GM18498 (cell line): ENCODE data around the gene SBNO1.
A peak's percentile ranks its signal among the peaks of the same experiment; 100 is the strongest.
"Not testable (repeated sequence)": the region's sequence is repeated elsewhere in the genome, so short reads cannot be mapped to it uniquely, and the experiment has no call there.

Experiments used
- ATAC-seq: cut with Tn5 transposase; IDR thresholded peaks from one replicate; pipeline ENCODE4 v1.9.1; 2021; ENCODE audit warnings: mild to moderate bottlenecking, moderate library complexity; ENCODE audit not compliant: unreplicated experiment

SBNO1 gene

DNA sequence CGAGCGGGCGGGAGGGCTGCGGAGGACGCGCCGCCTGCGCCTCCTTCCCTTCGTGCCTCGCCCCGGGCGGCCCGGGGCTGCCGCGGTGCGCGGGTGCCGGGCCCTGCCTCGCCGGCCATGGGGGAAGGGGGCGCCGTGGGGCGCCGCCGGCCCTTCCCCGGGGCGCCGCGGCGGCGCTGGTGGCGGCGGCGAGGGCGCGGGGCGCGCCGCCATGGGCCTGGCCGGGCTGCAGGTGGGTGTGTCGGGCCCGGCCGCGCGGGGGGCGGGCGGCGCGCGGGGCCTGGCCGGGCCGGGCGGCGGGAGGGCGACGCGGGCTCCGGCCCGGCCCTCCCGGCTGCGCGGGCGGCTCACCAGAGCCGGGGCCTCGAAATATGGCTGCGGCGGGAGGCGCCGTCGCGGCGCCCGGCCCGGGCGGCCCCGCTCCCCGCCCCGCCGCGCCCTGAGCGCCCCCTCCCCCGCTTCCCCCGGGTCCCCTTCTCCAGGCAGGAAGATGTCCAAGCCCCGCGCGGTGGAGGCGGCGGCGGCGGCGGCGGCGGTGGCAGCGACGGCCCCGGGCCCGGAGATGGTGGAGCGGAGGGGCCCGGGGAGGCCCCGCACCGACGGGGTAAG, 24.4 kb upstream of the SBNO1 start:
- no peak for ATAC-seq

DNA sequence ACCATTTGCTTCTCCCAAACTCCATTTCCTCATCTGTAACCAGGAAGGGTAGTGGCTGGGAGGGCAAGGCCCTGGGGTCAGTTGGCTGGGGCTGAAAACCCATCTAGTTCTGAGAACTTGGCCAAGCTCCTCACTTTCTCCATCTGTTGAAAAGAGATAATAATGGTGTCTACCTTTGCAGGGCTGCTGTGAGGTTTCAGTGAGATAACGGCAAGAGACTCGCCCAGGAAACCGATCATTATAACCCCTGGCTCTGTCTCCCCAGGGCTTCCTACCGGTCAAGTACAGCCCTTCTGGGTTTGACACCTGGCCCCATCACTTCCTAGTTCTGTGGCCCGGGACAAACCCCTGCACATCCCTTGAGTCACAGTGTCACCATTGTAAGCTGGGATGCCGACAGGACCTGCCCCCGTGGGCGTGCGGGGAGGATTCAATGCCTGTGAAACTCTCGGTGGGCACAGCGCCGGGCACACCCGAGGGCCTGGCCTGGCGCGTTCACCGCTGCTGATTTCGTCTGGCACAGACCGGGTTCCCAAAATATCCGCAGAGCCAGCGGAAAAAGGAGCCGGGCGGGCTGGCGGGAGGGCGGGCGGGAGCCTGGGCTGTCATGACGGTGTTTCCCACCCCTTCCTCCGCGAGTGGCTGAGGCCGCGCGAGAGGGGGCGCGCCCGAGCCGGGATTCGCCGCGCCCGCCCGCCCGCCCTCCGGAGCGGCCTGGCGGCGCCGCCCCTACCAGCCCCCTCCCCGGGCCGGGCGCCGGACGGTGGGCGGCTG, 23.7 kb upstream of the SBNO1 start:
- peak; percentile 43 for ATAC-seq

DNA sequence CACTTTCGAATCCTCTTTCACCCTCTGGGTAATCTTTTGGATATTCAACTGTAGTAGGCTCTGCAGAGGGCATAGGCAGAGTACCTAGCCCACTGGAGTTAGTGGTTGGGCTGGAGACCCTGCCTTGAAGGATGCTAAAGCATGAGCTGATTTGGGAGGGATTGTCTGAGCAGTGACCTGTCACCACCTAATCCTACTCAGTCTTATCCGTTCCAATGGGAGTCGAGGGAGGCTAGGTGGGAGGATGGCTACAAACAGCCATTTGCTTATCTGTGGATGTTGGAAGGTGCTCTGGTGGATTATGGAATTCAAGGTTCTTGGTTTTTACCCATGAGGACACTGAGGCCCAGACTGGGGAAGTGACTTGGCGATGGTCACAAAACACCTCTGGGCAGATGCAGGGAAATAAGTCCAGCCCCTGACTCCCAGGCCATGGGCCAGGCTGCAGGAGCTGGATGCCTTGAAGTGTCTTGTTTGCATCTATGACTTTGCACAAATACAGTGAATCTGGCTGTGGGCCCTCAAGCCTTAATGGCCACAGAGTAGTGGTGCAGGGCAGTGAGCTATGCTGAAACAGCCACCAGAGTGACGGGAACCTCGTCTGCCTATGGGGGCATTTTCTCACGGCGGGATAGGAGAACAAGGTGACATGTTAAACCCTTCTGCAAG, 23.0 kb upstream of the SBNO1 start:
- ATAC-seq = no peak

DNA sequence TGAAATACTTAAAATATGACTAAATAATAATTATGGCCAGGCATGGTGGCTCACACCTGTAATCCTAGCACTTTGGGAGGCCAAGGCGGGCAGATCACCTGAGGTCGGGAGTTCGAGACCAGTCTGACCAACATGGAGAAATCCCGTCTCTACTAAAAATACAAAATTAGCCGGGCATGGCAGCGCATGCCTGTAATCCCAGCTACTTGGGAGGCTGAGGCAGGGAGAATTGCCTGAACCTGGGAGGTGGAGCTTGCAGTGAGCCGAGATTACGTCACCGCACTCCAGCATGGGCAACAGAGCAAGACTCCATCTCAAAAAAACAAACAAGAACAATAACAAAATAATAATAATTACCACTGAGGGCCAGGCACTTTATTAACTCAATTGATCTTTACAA, 20.9 kb upstream of the SBNO1 start:
- not testable (repeated sequence) for ATAC-seq

GRCh38 chr12:123384994-123385376, 20.3 kb upstream of the SBNO1 start:
- no peak for ATAC-seq

DNA sequence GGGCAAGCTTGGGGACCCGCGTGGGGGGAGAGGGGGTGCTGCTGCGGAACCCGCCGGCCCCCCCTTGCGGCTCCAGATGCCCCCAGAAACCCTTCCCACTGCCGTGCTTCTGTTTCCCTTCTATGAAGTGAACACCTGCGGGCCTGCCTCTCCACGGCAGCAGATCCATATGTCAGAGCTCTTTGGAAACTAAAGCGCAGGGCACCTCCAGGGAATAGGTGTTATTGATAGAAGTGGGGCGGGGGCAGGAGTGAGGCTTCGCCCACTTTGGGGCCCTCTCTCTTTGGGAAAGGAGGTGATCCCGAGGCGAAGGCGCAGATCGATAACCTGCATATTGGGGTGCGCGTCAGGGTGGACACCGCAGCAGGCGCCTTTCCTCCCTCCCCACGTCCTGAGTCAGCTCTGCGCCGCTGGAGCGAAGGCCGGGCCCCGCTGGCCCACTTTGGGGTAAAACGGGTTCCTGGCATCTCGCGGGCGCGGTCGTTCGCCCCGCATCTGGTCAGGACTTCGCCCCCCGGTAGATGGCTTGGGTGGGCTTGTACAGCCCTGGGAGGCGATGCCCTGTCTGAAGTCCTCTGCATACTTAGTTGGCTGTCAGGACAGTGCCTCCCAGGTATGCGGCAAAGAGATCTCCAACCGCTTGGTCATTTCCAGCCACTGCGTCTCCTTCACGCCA, 19.8 kb upstream of the SBNO1 start:
- peak; percentile 0 for ATAC-seq

DNA sequence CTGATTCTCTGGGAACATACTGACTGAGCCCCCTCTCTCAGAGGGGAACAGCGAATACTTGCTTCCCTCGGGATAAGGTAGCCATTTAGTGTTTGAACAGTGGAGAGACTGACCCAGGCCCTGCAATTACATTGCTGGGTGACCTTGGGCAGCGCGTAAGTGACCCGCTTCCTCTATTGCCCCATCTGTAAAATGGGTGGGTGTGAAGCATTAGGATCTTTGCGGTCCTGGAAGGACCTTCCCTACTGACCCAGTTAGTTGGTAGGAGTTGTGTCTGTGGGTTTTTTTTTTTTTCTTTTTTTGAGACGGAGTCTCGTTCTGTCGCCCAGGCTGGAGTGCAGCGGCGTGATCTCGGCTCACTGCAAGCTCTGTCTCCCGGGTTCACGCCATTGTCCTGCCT, 18.0 kb upstream of the SBNO1 start:
- no peak for ATAC-seq

DNA sequence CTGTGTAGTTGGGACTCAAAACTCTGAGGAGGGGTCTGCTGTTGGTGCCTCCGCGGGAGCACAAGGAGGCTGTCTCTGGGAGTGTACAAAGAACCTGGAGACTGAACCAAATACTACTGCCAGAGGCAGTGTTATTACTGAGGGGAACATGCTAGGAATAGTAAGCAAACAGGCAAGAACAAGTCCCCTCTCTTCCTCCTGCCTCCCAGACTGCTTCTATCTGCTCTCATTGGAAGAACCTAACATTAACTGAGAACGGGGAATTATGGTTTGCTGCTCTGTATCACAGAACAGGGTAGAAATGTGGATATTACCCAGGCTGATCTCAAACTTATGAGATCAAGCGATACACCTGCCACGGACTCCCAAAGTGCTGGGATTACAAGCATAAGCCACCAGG, 14.7 kb upstream of the SBNO1 start:
- no peak for ATAC-seq

- not testable (repeated sequence) for ATAC-seq
Measured at GRCh38 chr12:123372415-123372814, 7.8 kb upstream of the SBNO1 start.

- ATAC-seq = not testable (repeated sequence)
Measured at GRCh38 chr12:123371667-123372368, 7.2 kb upstream of the SBNO1 start.

DNA sequence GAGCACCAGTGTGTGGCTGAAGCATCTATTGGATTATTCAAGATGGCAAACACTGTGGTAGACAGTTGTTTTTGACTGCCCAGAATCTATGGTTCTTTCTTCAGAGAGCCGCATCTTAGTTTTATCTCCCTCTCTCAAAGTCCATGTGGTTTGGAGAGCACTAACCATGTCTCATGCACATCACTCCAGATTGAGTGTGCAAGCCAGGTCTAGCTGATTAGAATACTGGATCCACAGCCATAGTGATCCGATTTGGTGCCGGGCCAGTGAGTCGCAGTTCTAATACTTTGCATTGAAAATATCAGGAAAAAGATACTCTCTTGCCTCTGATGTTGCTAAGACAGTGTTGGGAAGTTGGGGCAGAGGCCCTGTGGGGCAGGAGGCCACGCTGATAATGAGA, 4.6 kb upstream of the SBNO1 start:
- ATAC-seq = no peak

GRCh38 chr12:123368431-123368830, 3.8 kb upstream of the SBNO1 start:
- not testable (repeated sequence) for ATAC-seq

GRCh38 chr12:123367511-123367910, 2.9 kb upstream of the SBNO1 start:
- no peak for ATAC-seq

DNA sequence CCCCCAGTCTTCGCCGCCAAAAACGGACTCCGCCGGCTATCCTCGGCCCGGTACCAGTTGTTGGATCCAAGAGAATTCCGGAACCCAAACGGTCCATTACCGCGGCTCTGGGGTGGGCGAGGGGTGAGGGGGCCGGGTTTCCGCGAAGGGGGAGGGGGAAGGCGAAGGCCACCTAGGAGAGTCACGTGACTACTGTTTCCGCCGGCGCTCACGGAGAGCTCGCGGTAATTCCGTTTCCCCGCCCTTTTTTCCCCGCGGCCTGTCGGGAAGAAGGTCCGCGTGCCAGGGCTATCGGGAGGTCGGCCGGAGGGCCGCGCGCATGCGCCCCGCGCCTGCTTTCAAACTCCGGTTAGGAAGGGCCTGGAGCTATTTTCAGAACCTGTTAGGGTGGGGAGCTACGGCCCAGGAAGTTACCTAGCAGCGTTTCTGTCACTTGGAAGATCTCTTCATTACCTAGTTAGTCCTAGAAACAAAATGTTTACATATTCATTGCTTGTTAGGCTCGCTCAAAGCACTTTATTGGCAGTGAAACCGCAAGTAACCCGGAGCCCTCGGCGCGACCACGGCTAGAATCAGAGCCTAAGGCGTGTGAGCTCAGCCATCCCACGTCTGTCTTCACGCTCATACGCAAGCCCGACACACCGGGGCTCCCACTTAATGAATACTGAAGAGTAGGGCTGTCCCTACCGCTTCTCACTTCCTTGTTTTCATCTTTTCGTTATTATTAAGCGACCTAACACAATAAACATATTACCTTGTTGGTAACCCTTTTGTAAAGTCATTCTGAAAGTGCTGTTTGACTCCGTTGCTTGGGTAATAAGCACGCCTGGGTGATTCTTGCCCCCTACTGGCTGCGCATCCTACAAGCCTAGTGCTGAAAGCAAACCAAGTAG, 624 bp upstream of the SBNO1 start:
- ATAC-seq = peak; percentile 66

DNA sequence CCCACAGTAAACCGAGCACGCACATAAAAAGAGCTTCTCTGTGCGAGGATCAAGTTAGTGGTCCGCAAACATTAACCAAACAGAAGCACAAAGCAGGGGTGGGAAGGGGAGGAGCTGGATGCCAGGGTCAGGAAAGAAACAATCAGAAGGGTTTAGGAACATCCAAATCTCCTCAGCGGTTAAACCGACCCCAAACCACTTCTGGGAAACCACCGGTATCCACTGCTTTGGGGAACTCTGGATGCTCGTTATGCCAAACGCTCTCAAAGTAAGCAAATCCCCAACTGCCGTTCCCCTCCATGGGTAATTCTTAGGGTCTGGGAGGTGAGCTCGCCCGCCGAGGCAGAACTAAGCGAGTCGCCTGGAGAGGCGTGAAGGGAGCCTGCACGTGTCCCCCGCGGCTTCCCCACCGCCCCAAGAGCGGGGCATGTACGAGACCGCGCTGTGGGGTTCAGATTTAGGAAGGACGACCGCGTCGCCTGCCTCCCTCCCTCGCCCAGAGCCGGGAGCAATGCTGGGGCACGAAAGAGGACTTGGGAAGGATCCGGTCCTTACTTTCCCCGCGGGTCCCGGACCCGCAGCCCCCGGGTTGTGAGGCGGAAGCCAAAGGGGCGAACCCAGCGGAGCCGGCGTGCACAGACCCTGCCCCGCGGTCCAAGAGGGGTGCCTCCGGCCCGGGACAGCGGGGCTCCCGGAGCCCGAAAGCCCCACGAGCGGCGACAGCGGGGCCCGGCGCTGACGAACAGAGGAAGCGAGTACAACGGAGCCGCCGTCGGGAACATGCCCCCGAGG, 711 bp downstream of the SBNO1 start:
- peak; percentile 1 for ATAC-seq

GRCh38 chr12:123363390-123363739, 1.3 kb downstream of the SBNO1 start:
- no peak for ATAC-seq

DNA sequence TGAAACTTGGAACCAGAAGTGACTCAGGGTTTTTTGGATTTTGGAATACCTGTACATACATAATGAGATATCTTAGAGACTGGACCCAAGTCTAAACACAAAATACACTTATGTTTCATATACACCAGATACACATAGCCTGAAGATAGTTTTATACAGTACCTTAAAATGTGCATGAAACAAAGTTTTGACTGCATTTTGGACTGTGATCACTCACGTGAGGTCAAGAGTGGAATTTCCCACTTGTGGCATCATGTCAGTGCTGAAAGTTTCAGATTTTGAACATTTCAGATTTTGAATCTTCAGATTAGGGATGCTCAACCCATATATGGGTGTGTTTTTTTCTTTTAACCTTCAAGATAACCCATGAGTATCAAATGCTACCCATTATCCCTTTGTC, 6.6 kb downstream of the SBNO1 start:
- ATAC-seq = no peak

GRCh38 chr12:123356159-123356670, 8.4 kb downstream of the SBNO1 start:
- ATAC-seq = no peak

GRCh38 chr12:123354600-123354999, 10.0 kb downstream of the SBNO1 start:
- ATAC-seq = no peak
